ENCODE measurements around the gene KCNG4. TPM values are rescaled to one million over a fixed set of nuclear protein-coding genes. Genes with fewer than 3 reads are reported as not detected.

Gene KCNG4
- total and polyA plus RNA-seq, 11 donors = not detected

- no peak for ATAC-seq
Observed at GRCh38 chr16:84279881-84280280, 40.1 kb upstream of the KCNG4 start.

GRCh38 chr16:84278968-84279367 lies 39.2 kb upstream of the KCNG4 start:
- WGBS, 4 donors = 36 to 65% (median 55%) methylated on average over 6 of the region's 6 CpGs
- H3K27ac ChIP-seq = no peak overlapping the region
- peaks cover 0 to 24% (median 0%) of the 10 kb centered on the region in 9 donors for H3K27me3 ChIP-seq
- H3K9me3 ChIP-seq = no peaks in the 10 kb centered on the region
- DNase-seq = no peak
- no peak for ATAC-seq
- no peaks in the 10 kb centered on the region for H3K36me3 ChIP-seq
- intact Hi-C loops (cut with DNase I) = loop anchor here in 2 of 10 donors (1.0 to 2.0 kb wide), 2 partner anchors 30 to 205 kb away; no protein-coding TSS in a partner anchor
- no peak overlapping the region for H3K4me3 ChIP-seq
- peaks cover 0 to 8% (median 3%) of the 10 kb centered on the region in 12 donors for H3K4me1 ChIP-seq
- TF ChIP-seq POLR2A (IDR thresholded peaks at IDR 0.05) (no peak), CTCF (IDR thresholded peaks at IDR 0.05) (no peak)

More at GRCh38 chr16:84279881-84280280, 40.1 kb upstream of the KCNG4 start:
- no peaks in the 10 kb centered on the region for H3K9me3 ChIP-seq
- no peak for DNase-seq
- WGBS, 4 donors = 93 to 97% (median 96%) methylated on average over 12 of the region's 12 CpGs
- no peak overlapping the region for H3K27ac ChIP-seq
- TF ChIP-seq POLR2A (IDR thresholded peaks at IDR 0.05) (no peak), CTCF (IDR thresholded peaks at IDR 0.05) (no peak)
- H3K4me3 ChIP-seq = no peak overlapping the region
- H3K27me3 ChIP-seq = peaks cover 0 to 14% (median 0%) of the 10 kb centered on the region in 9 donors
- H3K4me1 ChIP-seq = peaks cover 0 to 16% (median 10%) of the 10 kb centered on the region in 12 donors
- intact Hi-C loops (cut with DNase I) = loop anchor here in 3 of 10 donors (2.0 to 10.0 kb wide), 4 partner anchors 27 to 335 kb away; partner anchors contain the start of gene COTL1 (in 1 of the 3)
- H3K36me3 ChIP-seq = no peaks in the 10 kb centered on the region

GRCh38 chr16:84278333-84278732 lies 38.5 kb upstream of the KCNG4 start:
- intact Hi-C loops (cut with DNase I) = loop anchor here in 2 of 10 donors (1.0 to 2.0 kb wide), 2 partner anchors 30 to 206 kb away; no protein-coding TSS in a partner anchor
- ATAC-seq = no peak
- WGBS, 4 donors = 89 to 97% (median 93%) methylated on average over 12 of the region's 12 CpGs

More at GRCh38 chr16:84278333-84278732, 38.5 kb upstream of the KCNG4 start:
- TF ChIP-seq CTCF (IDR thresholded peaks at IDR 0.05) = no peak
- no peak for TF ChIP-seq POLR2A (IDR thresholded peaks at IDR 0.05)
- Histone ChIP-seq H3K4me3 (no peak overlapping the region), H3K27ac (no peak overlapping the region), H3K36me3 (no peaks in the 10 kb centered on the region), H3K27me3 (peaks cover 0 to 24% (median 0%) of the 10 kb centered on the region in 9 donors), H3K4me1 (peaks cover 0 to 1% (median 0%) of the 10 kb centered on the region in 12 donors), H3K9me3 (no peaks in the 10 kb centered on the region)
- no peak for DNase-seq
